G401 (cell line): ENCODE measurements around the gene C21orf91. TPM values are rescaled to one million over a fixed set of nuclear protein-coding genes. Genes with fewer than 3 reads are reported as not detected.

Experiments
- DNase-seq: peaks from one replicate; pipeline ENCODE4 v3.0.0-alpha.2; 2015; ENCODE audit warnings: low spot score
- in situ Hi-C: cut with HindIII; loops from 2 replicates; pipeline ENCODE4 v1.10.0; 2016; ENCODE audit warnings: low sequenced_read_pairs, mixed read lengths
- total RNA-seq: library from RNA; depleted of rRNA; stranded (reverse); fragments of >200 nt; shearing (Covaris generic); gene quantifications from 2 replicates; pipeline ENCODE4 v1.2.3, GENCODE V29; 2014

C21orf91 gene
- total RNA-seq, 1 experiment from 2014 or later: 1.8 TPM

DNA sequence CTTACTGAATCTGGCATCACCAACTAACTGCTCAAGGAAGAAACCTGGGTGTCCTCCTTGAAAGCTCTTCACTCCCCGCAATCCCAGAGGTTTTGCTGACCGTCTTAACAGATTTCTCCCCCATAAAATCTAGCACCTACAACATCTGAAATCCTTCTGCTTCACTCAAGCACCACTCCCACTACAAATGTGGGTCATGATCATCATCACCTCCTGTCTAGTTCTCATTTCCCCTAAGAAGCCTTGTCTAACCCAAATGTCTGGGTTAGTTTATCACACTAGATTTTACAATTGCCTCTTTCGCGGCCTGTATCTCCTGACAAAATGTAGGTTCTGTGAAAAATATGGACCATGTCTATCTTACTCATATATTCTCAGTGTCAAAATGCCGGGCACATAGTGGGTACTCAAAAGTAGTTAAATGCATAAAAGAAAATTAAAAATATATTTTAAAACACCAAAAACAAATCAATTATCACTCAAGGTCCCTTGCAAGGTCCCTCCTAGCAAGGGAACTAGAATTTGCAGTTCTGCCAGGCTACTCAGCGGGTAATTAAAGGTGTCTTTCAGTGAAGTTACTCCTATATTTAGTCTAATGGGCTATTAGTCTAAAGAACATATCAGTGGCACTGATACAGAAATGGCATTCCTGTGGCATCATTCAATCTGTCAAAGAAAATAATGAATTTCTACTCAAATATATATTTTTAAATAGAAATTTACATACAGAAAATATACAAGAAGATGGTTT, 19.6 kb downstream of the C21orf91 start:
- in situ Hi-C loops: no loop called here
- no peak for DNase-seq

GRCh38 chr21:17798796-17799195, 20.4 kb downstream of the C21orf91 start:
- in situ Hi-C loops: no loop called here
- no peak for DNase-seq

DNA sequence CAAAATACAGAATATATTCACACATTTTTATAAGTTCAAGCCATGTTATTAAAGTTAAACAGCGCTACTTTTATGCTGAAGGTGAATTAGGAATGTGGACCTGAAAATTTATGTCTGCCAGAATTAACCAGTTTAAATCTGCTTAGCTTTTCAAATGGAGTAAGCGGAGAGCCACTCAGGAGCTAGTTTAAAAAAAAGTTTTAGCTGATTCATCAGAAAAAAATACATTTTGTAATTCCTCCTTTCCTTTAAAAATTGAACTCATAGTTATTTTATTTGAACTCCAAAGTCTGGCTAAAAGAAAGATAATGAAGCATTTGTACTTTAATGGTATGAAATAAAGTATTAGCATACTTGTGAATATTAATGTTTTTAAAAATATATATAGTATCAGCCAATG, 21.2 kb downstream of the C21orf91 start:
- DNase-seq: no peak
- in situ Hi-C loops: no loop called here

DNA sequence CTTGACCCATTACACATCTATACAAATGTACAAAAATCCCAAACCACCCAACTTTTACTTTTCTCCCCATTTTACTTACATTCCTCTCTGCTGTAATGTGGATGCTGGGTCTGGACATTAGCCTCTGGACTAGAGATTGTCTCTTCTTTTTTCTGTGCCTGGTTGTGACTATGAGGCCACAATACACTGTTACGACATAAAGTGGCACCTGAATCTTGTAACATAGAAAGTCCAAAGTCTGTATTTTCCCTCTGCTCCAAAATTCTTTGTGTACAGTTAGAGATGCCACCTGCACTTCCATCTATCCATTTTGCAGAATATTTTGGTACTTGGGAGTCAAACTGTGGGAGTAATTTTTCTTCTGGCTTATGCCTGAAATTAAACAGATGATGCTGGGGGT, 22.7 kb downstream of the C21orf91 start:
- in situ Hi-C loops: no loop called here
- DNase-seq: no peak

- in situ Hi-C loops: no loop called here
- no peak for DNase-seq
These were observed 23.1 kb downstream of the C21orf91 start for GRCh38 chr21:17796037-17796403.

GRCh38 chr21:17795146-17796036, 23.8 kb downstream of the C21orf91 start:
- in situ Hi-C loops: no loop called here
- DNase-seq: no peak

DNA sequence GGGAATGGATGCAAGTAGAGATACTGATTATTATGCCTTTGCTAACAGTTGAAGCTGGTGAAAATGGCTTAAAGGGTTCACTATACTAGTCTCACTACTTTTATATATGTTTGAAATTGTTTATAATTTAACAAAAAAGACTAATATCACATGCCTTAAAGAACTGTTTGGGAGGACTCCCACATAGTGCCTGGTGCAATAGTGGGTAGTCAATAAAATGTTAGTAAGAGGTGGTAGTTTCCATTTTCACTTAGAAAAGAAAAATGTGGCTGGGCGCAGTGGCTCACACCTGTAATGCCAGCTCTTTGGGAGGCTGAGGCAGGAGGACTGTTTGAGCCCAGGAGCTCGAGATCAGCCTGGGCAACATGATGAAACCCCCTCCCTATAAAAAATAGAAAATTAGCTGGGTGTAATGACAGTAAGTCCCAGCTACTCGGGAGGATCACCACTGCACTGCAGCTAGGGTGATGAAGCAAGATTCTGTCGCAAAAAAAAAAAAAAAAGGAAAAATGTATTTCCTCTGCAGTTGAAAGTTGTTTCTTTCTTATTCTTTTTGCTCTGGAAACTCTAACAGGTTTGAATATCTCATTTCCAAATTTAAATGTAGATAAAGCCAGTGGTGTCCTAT, 24.5 kb downstream of the C21orf91 start:
- in situ Hi-C loops: no loop called here

GRCh38 chr21:17793246-17794123, 25.7 kb downstream of the C21orf91 start:
- in situ Hi-C loops: no loop called here
- DNase-seq: no peak

More for the DNA sequence above, 24.5 kb downstream of the C21orf91 start:
- no peak for DNase-seq

DNA sequence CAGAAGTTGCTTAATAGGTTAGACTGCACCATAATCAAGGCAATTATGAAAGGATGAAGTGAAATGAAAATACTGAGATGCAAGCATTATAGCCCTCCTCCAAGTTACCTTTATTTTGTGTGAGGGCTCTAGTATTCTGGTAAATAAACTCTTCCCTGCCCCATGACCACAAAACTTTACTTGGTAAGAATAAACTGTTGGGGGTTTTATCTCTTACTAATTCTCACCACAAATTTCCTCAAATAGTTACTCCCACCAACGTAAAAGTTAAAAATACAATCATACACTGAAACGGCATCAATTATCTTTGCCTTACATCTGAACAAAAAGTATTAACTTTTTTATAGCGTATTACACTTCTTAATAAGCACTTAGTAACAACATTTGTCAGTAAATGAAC, 29.5 kb downstream of the C21orf91 start:
- in situ Hi-C loops: no loop called here
- no peak for DNase-seq

- DNase-seq: no peak
- in situ Hi-C loops: no loop called here
These were observed 30.1 kb downstream of the C21orf91 start for GRCh38 chr21:17789069-17789468.

DNA sequence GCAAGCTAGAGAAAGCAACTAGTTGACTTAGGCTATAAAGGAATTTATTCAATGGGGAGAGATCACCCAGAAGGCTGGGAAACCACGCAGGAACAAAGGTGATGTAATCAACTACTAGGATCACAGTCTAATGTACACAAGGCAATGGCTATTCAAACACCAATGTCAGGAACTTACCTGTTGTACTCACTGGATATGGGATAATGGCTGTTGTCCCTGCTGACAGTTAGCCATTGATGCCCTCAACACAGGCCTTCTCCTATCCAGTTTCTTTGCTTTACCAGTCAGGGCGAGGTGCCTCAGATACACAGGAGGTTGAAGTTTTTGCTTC, 32.3 kb downstream of the C21orf91 start:
- in situ Hi-C loops: no loop called here
- DNase-seq: no peak

DNA sequence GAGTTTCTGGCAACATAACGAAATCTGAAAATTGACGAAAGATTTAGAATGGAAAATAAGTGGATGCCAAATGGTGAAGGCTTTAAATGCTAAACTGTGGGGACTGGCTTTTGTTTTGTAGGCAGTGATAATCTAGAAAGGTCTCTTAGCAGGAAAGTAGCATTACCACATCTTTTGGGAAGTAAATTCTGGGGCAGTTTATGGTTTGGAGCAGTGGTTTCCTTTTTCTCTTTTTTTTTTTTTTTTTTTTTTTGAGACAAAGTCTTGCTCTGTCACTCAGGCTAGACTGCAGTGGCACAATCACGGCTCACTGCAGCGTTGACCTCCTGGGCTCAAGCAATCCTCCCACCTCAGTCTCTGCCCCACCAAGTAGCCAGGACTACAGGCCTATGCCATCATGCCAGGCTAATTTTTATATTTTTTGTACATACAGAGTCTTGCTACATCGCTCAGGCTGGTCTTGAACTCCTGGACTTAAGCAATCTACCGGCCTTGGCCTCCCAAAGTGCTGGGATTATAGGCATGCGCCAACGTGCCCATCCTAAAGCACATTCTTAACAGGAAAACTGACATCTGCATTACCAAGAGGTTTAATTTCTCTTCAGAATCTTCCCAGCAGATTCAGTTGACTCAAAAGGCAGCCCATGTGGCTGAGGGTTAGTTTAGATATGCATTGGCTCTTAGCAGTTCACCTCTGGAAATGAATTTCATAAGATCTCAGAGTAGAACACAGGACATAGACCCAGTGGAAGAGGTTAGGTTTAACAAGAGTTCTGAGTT, 32.9 kb downstream of the C21orf91 start:
- DNase-seq: no peak
- in situ Hi-C loops: no loop called here

DNA sequence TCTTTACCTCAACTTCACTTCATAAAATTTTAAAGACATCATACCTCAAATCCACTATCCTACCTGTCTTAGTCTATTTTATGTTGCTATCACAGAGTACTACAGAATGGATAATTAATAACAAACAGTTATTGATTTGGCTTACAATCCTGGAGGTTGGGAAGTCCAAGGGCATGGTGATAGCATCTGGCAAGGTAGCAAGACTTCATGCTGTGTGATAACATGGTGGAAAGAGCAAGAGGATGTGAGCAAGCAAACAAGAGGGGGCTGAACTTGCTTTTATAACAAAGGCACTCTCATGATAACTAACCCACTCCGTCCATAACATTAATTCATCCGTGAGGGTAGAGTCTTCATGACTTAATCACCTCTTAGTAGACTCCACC, 33.8 kb downstream of the C21orf91 start:
- no peak for DNase-seq
- in situ Hi-C loops: no loop called here

DNA sequence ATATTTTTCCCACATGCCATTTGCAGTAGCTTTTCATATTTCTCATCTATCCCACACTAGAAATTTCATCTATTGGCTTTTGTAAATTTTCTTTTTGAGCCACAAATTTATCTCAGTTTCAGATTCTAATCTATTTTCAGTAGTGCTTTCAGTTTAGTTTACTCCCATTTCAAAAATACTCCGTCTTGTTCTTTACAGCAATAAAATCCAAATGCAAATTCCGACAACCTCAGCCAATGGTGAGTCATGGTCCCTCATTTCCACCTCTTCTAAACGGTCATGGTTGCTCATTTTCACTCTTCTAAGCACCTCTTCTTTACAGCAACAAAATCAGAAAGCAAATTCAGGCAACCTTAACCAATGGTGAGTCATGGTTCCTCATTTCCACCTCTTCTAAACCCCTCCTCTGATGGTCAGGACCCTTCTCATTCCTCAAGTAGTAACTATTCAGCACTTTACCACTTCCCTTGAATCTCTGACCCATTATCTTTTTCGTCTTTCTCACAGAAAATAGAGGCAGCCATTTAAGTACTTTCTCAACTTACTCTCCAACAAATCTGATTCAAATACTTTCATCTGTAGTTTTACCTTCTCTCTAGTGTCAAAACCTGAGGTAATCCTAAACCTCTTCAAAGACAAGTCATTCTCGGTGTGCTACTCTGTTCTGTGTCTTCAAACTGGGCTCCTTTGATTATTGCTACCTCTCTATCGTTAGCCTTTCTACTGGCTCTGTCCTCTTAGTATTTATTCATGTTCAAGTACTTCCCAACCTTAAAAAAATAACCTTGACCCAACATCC, 34.4 kb downstream of the C21orf91 start:
- DNase-seq: no peak
- in situ Hi-C loops: no loop called here

- DNase-seq: no peak
- in situ Hi-C loops: no loop called here
These were observed 35.0 kb downstream of the C21orf91 start for GRCh38 chr21:17784180-17784598.

- no peak for DNase-seq
- in situ Hi-C loops: no loop called here
These were observed 35.5 kb downstream of the C21orf91 start for GRCh38 chr21:17783481-17784179.

- no peak for DNase-seq
- in situ Hi-C loops: no loop called here
These were observed 36.2 kb downstream of the C21orf91 start for GRCh38 chr21:17783003-17783402.
